Gastroesophageal sphincter (tissue), 4 donors: Measurements from ENCODE around the gene UBAC2. TPM values are rescaled to one million over a fixed set of nuclear protein-coding genes. Genes with fewer than 3 reads are reported as not detected.

Experiments used
- ATAC-seq: fragments of 150-250 bp; one replicate; pipeline ENCODE4 v1.9.1; 2016; ENCODE audit warnings: mild to moderate bottlenecking, moderate library complexity
- H3K27ac ChIP-seq, 4 donors: fragments of 200-600 bp; sonication (generic) in 3 of 4; 1 replicate in 3 of 4; 2 replicates in 1 of 4; pipeline ENCODE4 v1.5.1; 2016 to 2019
- H3K27me3 ChIP-seq: fragments of 200-600 bp; sonication (generic); one replicate; pipeline ENCODE4 v1.5.1; 2019
- H3K36me3 ChIP-seq, 2 donors: fragments of 200-600 bp; sonication (generic); one replicate each; pipeline ENCODE4 v1.5.1; 2019; ENCODE audit warnings: control low read depth in 1 of 2
- H3K4me1 ChIP-seq, 3 donors: fragments of 200-600 bp; sonication (generic); 1 replicate in 2 of 3; 2 replicates in 1 of 3; pipeline ENCODE4 v1.5.1; 2016 to 2019; ENCODE audit warnings: control low read depth in 2 of 3
- H3K4me3 ChIP-seq, 2 donors: fragments of 200-600 bp; sonication (generic); one replicate each; pipeline ENCODE4 v1.5.1; 2019; ENCODE audit warnings: mild to moderate bottlenecking in 1 of 2, moderate library complexity in 1 of 2
- H3K9me3 ChIP-seq, 3 donors: fragments of 200-600 bp; sonication (generic); one replicate each; pipeline ENCODE4 v1.5.1; 2017 to 2019; ENCODE audit warnings: control low read depth in 2 of 3
- EP300 ChIP-seq: sonication (generic); formaldehyde crosslinking; IDR thresholded peaks from one replicate; pipeline ENCODE4 v1.6.1; 2017; ENCODE audit warnings: antibody characterized with exemption, mild to moderate bottlenecking
- POLR2A ChIP-seq, 2 donors: fragments of 450-650 bp; IDR thresholded peaks; one replicate each; pipeline ENCODE4 v1.6.1; 2017; ENCODE audit warnings: antibody characterized with exemption in 2 of 2, mild to moderate bottlenecking in 2 of 2, moderate library complexity in 1 of 2
- POLR2AphosphoS5 ChIP-seq: sonication (generic); formaldehyde crosslinking; IDR thresholded peaks from one replicate; pipeline ENCODE4 v1.6.1; 2017; ENCODE audit warnings: antibody characterized with exemption
- WGBS, 2 donors: methylation state at CpG; one replicate each; pipeline ENCODE4 v1.1.5; 2018; ENCODE audit warnings: low coverage in 1 of 2; 5-methylcytosine and 5-hydroxymethylcytosine counted together
- total RNA-seq, 4 donors: library from RNA; depleted of rRNA; stranded (reverse); fragments of >200 nt; gene quantifications; one replicate each; pipeline ENCODE4 v1.1.0, GENCODE V29; 2016
- TF ChIP-seq, protein P1 (sequence below), 4 experiments: fragments of 200-600 bp in 2 of 4; fragments of 450-650 bp in 2 of 4; sonication (generic) in 1 of 4; IDR thresholded peaks; one replicate each; pipeline ENCODE4 v1.5.1; 2017 to 2019; ENCODE audit warnings: antibody characterized with exemption in 4 of 4, mild to moderate bottlenecking in 2 of 4, moderate library complexity in 2 of 4

The UBAC2 gene
- total RNA-seq, 4 donors from 2014 or later = 45.0 to 59.6 (median 52.2) TPM

DNA sequence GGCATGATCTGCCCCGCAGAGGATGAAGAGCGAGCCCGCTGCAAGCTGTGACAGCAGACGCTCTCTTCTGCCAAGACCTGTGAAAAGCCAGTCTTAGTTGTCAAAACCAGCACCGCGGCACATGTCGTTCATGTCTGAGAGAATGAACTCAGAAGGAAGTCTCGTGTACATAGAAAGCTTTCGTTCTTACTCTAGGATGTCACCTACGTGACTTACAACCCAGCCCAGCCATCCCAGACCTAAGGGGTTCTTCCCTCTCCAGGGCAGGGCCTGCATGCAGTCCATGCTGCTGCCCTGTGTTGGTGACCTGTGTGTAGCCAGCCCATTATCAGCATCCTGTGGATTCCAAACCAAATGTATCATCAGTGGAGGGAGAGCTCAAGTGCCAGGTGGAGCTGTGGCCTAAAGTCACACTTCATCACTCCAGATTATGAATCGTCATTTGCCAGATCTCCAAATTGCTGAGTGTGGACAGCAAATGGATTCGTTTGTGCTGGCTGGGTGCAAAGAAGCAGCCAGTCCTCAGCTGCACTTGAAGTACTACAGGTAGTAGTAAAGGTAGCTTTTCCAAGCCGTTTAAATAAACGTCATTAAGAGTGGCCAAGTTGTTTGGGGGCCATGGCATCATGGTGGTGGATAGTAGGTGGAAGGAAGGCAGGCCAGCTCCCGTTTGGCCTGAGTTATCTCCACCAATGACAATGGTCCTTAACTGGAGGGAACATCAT, 180.4 kb downstream of the UBAC2 start:
- Histone ChIP-seq H3K4me1 (no peaks in the 10 kb centered on the region), H3K9me3 (no peaks in the 10 kb centered on the region), H3K36me3 (peaks cover 0 to 71% of the 10 kb centered on the region in 2 donors), H3K27ac (no peak overlapping the region), H3K4me3 (no peak overlapping the region), H3K27me3 (no peaks in the 10 kb centered on the region)
- TF ChIP-seq, protein P1, sequence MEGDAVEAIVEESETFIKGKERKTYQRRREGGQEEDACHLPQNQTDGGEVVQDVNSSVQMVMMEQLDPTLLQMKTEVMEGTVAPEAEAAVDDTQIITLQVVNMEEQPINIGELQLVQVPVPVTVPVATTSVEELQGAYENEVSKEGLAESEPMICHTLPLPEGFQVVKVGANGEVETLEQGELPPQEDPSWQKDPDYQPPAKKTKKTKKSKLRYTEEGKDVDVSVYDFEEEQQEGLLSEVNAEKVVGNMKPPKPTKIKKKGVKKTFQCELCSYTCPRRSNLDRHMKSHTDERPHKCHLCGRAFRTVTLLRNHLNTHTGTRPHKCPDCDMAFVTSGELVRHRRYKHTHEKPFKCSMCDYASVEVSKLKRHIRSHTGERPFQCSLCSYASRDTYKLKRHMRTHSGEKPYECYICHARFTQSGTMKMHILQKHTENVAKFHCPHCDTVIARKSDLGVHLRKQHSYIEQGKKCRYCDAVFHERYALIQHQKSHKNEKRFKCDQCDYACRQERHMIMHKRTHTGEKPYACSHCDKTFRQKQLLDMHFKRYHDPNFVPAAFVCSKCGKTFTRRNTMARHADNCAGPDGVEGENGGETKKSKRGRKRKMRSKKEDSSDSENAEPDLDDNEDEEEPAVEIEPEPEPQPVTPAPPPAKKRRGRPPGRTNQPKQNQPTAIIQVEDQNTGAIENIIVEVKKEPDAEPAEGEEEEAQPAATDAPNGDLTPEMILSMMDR (IDR thresholded peaks at IDR 0.05) = no peak
- TF ChIP-seq POLR2AphosphoS5 (no peak), POLR2A (IDR thresholded peaks at IDR 0.05) (no peak), EP300 (no peak)
- ATAC-seq = no peak
- 83 to 95% methylated on average over 7 to 8 of the region's 15 CpGs for WGBS, 2 donors

DNA sequence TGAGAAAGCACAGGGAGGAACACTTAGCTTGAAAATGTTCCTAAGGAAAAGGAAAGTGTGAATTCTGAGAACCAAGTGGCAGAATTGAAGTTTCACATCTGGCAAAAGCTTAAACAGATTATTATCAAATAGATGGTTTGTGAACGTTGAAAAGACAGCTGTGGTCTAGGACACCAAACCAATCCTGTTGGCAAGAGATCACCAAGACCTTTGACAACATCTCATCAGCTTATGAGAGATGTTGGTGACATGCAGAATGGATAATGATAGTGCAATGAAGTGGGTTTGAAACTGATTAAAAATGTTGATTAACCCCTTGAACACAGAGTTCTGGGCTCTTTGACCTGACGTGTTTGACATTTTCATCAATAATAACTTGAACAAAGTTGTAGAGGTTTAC, 181.1 kb downstream of the UBAC2 start:
- 69 to 79% methylated on average over 2 of the region's 2 CpGs for WGBS, 2 donors
- H3K27ac ChIP-seq = no peak overlapping the region
- TF ChIP-seq EP300 (no peak), POLR2AphosphoS5 (no peak), POLR2A (IDR thresholded peaks at IDR 0.05) (no peak)
- TF ChIP-seq, protein P1 (IDR thresholded peaks at IDR 0.05) = no peak

DNA sequence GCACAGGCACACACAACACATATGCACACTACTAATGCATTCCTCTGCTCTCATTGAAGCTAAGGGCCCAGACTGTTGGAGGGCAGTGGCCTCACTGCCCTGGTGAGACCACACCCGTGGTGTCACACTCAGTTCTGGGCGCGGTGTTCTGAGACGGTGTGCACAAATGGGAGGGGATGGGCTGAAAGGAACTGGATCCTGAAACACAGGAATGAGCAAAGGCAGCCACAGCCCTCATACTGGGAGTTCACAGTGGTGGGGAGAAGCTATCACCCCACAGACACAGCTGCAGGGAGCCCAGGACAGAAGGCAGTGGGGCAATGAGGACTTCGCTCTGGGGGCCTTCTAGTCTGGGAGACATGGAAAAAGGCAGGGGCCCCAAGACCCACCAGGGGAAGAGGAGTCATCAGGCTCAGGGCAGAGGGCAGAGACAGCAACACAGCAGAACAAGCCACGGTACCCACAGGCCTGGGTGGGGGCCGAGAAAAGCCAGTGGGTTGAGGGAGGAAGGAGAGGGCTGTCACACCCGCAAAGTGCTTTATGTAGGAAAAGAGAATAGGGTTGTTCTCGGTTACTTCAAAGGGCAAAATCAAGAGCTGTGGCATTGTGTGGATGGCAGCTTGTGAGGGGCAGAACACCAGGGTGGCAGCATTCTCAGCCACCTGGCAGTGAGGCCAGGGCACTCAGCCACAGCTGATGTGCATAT, 181.9 kb downstream of the UBAC2 start:
- Histone ChIP-seq H3K4me1 (no peaks in the 10 kb centered on the region), H3K9me3 (no peaks in the 10 kb centered on the region), H3K4me3 (no peak overlapping the region), H3K27ac (no peak overlapping the region), H3K36me3 (peaks cover 0 to 70% of the 10 kb centered on the region in 2 donors), H3K27me3 (no peaks in the 10 kb centered on the region)
- 88 to 100% methylated on average over 2 to 4 of the region's 9 CpGs for WGBS, 2 donors
- peak; percentile 22 for ATAC-seq
- TF ChIP-seq POLR2AphosphoS5 (no peak), EP300 (no peak), POLR2A (IDR thresholded peaks at IDR 0.05) (no peak)
- TF ChIP-seq, protein P1 (IDR thresholded peaks at IDR 0.05) = no peak

More for the DNA sequence above, 181.1 kb downstream of the UBAC2 start:
- Histone ChIP-seq H3K36me3 (peaks cover 0 to 71% of the 10 kb centered on the region in 2 donors), H3K4me1 (no peaks in the 10 kb centered on the region), H3K9me3 (no peaks in the 10 kb centered on the region), H3K4me3 (no peak overlapping the region), H3K27me3 (no peaks in the 10 kb centered on the region)
- no peak for ATAC-seq

DNA sequence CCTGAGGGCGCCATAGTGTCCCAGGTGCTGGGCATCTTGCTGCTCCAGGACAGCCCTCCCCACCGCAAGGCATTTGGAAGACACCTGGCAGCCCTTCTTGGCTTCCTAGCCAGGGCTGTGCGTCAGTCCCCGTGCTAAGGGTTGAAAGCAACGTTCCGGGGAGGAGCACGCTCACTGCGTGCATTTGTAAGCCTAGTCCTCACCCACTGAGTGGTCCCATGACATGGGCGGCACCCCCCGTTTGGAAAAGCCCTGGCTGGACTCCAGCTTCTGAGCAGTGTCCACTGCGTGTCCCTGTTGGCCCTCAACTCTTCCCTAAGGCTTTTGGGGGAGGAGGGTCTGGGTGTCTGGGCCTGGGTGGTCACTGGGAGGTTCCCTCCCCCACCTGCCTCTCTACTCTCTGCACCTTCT, 182.9 kb downstream of the UBAC2 start:
- 100% methylated on average over 1 of the region's 11 CpGs; no CpG with 5 or more reads in 1 of the 2 donors for WGBS, 2 donors
- no peak overlapping the region for H3K27ac ChIP-seq
- no peaks in the 10 kb centered on the region for H3K27me3 ChIP-seq
- TF ChIP-seq POLR2A (IDR thresholded peaks at IDR 0.05) (no peak), EP300 (no peak), POLR2AphosphoS5 (no peak)
- TF ChIP-seq, protein P1 (IDR thresholded peaks at IDR 0.05) = no peak
- no peak overlapping the region for H3K4me3 ChIP-seq
- no peaks in the 10 kb centered on the region for H3K4me1 ChIP-seq
- no peaks in the 10 kb centered on the region for H3K9me3 ChIP-seq
- ATAC-seq = no peak
- H3K36me3 ChIP-seq = peaks cover 0 to 65% of the 10 kb centered on the region in 2 donors
